Measurements from ENCODE around the gene AKAP13.

GRCh38 chr15:85402195-85402881 lies 21.9 kb downstream of the AKAP13 start:
- TF ChIP-seq CTCF (IDR thresholded peaks at IDR 0.05) (no peak), POLR2A (IDR thresholded peaks at IDR 0.05) (no peak)

Measured in uterus (tissue), 2 donors.